Stomach (tissue), 4 donors: ENCODE measurements around the gene COL1A1.

ENCODE experiments used
- POLR2AphosphoS5 ChIP-seq, 3 donors: sonication (generic); formaldehyde crosslinking; IDR thresholded peaks; one replicate each; pipeline ENCODE4 v1.6.1; 2016; ENCODE audit warnings: antibody characterized with exemption in 3 of 3
- TF ChIP-seq, protein P1 (sequence below), 7 experiments: fragments of 450-650 bp in 4 of 7; fragments of 200-600 bp in 3 of 7; sonication (generic) in 3 of 7; IDR thresholded peaks; one replicate each; pipeline ENCODE4 v1.5.1; 2016 to 2019; ENCODE audit warnings: antibody characterized with exemption in 7 of 7, control low read depth in 2 of 7, mild to moderate bottlenecking in 1 of 7

DNA sequence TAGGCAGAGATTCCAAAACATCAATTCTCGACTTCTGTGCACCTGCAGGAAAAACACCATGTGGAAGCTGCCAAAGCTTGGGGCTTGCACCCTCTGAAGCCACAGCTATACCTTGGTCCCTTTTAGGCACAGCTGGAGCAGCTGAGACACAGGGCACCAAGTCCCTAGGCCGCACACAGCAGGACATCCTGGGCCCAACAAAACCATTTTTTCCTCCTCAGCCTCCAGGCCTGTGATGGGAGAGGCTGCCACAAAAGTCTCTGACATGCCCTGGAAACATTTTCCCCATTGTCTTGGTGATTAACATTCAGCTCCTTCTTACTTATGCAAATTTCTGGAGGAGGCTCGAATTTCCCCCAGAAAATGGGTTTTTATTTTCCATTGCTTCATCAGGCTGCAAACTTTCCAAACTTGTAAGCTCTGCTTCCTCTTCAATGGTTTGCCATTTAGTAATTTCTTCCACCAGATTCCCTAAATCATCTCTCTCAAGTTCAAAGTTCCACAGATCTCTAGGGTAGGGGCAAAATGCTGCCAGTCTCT is 24.3 kb upstream of the COL1A1 start:
- no peak for TF ChIP-seq POLR2AphosphoS5 (IDR thresholded peaks at IDR 0.05)
- TF ChIP-seq, protein P1, sequence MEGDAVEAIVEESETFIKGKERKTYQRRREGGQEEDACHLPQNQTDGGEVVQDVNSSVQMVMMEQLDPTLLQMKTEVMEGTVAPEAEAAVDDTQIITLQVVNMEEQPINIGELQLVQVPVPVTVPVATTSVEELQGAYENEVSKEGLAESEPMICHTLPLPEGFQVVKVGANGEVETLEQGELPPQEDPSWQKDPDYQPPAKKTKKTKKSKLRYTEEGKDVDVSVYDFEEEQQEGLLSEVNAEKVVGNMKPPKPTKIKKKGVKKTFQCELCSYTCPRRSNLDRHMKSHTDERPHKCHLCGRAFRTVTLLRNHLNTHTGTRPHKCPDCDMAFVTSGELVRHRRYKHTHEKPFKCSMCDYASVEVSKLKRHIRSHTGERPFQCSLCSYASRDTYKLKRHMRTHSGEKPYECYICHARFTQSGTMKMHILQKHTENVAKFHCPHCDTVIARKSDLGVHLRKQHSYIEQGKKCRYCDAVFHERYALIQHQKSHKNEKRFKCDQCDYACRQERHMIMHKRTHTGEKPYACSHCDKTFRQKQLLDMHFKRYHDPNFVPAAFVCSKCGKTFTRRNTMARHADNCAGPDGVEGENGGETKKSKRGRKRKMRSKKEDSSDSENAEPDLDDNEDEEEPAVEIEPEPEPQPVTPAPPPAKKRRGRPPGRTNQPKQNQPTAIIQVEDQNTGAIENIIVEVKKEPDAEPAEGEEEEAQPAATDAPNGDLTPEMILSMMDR (IDR thresholded peaks at IDR 0.05) = no peak
